HG02763 (cell line): Measurements from ENCODE around the gene PRPH2.
"Not testable (repeated sequence)": the region's sequence is repeated elsewhere in the genome, so short reads cannot be mapped to it uniquely, and the experiment has no call there.

Source experiments
- ATAC-seq: cut with Tn5 transposase; IDR thresholded peaks from one replicate; pipeline ENCODE4 v1.9.1; 2021; ENCODE audit warnings: mild to moderate bottlenecking, moderate library complexity; ENCODE audit not compliant: unreplicated experiment

The PRPH2 gene

GRCh38 chr6:42702200-42702599 is 20.2 kb downstream of the PRPH2 start:
- ATAC-seq = no peak

DNA sequence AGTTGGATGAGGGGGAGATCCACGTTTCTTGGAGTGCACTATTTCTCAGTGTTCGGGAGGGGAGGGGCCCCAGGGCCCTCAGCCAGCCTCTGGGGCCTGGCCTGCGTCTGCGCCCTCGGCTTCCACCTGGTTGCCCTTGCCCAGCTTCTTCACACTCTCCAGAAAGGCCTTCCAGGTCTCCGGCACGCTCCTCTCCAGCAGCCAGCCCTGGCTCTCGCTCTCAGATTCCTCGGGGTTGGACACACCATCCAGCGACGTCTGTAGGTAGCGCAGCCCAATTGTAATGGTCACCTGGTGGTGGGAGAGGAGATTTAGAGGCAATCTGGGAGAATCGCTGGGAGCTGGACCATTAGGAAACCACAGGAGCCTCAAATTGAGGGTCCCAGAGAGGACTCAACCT is 24.2 kb downstream of the PRPH2 start:
- no peak for ATAC-seq

GRCh38 chr6:42697268-42697655 is 25.1 kb downstream of the PRPH2 start:
- ATAC-seq = no peak

- no peak for ATAC-seq
These were observed 25.7 kb downstream of the PRPH2 start for GRCh38 chr6:42696526-42697267.

DNA sequence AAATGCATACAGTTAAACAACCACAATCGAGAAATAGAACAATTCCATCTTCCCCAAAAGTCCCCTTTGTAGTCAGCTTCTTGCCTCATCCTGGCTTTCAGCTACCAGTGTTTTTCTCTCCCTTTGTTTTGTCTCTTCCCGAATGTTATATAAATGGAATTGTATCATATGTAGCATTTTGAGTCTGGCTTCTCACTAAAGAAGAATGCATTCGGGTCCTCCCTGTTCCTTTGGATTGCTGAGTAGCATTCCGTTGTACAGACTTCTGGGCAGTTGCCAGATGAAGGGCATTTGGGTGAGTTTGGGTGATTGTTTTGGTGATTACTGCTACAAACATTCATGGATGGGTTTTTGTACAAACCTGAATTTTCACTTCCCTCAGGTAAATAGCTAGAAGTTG is 27.8 kb downstream of the PRPH2 start:
- no peak for ATAC-seq

- no peak for ATAC-seq
These were observed 28.6 kb downstream of the PRPH2 start for GRCh38 chr6:42693725-42694323.

GRCh38 chr6:42692137-42692911 is 30.1 kb downstream of the PRPH2 start:
- ATAC-seq = no peak

- ATAC-seq = no peak
These were observed 31.5 kb downstream of the PRPH2 start for GRCh38 chr6:42690872-42691271.

DNA sequence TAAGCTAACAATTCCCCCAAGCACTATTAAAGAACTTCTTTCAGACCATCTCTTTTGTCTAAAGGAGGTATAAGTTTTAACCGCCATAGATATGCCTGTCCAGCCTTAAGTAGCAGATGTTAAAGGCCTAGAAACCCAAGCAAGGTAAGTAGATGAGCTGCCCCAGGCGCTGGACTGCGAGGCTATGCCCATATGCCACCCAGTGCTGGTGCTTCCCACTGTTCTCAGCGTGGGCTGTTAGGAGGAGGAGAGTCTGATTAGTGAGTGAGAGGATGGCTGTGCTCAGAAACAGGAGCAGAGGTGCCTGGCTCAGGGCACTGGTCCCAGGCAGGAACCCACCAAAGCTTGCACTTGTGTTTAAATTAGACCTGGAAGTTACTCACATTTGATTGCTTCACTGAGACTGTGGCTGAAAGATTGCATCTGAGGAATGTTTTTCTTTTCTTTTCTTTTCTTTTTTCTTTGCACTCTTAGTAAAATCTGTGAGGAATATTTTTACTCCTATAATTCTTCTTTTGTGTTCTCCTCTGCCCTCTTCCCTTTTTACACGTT is 32.2 kb downstream of the PRPH2 start:
- ATAC-seq = no peak

- ATAC-seq = no peak
These were observed 33.0 kb downstream of the PRPH2 start for GRCh38 chr6:42689371-42689770.

GRCh38 chr6:42688281-42688680 is 34.1 kb downstream of the PRPH2 start:
- ATAC-seq = no peak

DNA sequence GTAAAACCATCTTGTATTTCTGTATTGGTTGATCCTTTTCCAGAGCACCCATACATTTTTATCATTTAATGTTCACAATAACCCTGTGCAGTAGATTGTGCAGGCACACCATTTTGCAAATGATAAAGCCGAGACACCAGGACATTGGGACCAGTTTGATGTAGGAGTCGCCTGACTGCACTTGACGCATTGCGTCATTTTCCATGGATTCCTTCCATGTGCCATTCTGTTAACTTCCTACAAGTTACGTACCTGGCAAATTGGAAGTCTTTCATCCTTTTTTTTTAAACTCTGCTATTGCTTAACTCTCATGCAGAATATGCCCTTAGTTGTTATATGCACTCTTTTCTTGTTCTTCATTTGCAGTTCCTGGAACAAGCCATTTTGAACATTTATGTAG is 43.0 kb downstream of the PRPH2 start:
- no peak for ATAC-seq

DNA sequence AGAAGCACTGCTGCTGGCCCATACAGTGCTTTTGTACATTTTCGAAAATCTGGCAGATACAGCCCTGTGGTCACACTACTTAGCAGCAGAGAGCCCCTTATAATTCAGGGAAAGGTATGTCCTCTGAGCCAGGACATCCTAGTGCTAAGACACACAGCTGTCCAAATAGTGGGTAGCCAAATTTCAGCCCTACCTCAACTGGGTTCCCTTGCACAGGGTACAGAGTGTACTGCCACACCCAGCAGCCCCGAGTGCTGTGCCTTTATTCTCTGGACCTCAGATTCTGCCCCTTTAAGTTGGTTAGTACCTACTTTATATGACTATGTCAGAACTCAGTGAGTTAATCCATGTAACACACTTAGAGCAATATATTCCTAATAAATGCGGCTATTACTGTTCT is 47.6 kb downstream of the PRPH2 start:
- ATAC-seq = no peak

GRCh38 chr6:42674368-42674767 is 48.0 kb downstream of the PRPH2 start:
- ATAC-seq = not testable (repeated sequence)

DNA sequence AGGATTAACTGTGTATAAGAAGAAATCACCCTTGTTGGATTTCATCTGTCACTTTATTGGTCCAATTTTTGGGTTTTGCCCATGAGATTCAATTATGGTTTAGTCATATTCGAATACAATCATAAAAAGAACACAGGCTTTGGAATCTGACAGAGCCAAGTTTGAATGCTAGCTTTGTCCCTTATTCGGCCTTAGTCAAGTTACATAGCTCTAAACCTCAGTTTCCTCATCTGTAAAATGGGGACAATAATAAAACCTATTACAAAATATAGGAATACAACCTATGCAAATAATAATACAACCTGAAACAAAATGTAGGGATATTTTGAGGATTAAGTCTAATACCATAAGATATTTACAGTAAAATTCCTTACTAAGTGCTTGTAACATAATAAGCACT is 57.7 kb downstream of the PRPH2 start:
- ATAC-seq = no peak

GRCh38 chr6:42661540-42662153 is 60.8 kb downstream of the PRPH2 start:
- ATAC-seq = no peak

DNA sequence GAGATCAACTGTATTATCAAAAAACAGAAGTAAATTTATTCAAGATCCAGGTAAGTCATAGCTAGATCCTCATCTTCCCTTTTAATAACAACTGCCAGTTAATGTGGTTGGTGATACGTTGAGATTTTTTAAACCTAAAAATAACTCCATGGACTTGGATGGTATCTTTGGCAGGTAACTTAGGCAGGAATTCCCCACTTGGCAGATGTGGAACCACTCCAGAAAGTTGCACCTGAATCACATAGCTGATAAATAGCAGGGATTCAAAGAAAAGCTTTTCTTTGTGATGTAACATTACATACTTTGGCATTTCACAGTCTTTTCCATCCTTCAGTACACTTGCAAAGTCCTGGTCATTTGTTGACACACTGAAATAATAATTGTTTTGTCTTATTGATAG is 62.6 kb downstream of the PRPH2 start:
- ATAC-seq = no peak

- no peak for ATAC-seq
These were observed 68.5 kb downstream of the PRPH2 start for GRCh38 chr6:42653851-42654250.

DNA sequence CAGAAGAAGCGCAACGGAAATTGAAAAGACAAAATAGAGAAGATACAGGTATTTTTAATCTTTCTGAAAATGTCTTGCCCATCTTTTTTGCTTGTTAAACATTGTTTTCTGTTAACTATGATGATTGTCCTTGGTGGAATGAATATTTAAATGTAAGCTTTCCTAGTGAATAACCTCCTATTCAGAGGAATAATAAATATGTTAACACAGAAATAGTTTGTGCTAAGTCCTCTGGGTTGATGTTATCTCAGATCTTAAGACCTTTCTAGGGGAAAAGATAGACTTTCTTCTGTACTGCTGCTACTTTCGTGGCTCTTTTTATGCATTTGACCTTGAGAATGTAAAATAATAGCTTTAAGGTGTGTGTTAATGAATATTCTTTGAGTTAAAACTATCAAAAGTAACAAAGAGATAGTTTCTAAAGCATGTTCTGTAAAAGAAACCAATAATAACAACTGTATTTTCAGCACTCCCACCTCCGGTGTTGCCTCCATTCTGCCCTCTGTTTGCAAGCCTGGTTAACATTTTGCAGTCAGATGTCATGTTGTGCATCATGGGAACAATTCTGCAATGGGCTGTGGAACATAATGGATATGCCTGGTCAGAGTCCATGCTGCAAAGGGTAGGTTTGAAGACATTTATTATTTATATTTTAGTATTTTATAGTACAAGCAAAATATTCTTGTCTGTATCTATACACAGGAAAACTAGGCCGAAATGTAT is 70.2 kb downstream of the PRPH2 start:
- ATAC-seq = no peak
